ENCODE results near the gene SMIM35. TPM values are rescaled to one million over a fixed set of nuclear protein-coding genes. Genes with fewer than 3 reads are reported as not detected.
"Not testable (repeated sequence)": the region's sequence is repeated elsewhere in the genome, so short reads cannot be mapped to it uniquely, and the experiment has no call there.

Gene SMIM35
- total RNA-seq, 4 donors from 2014 or later = not detected

- Histone ChIP-seq H3K4me1 (no peaks in the 10 kb centered on the region), H3K9me3 (no peaks in the 10 kb centered on the region), H3K36me3 (no peaks in the 10 kb centered on the region), H3K4me3 (no peak overlapping the region), H3K27me3 (no peaks in the 10 kb centered on the region), H3K27ac (no peak overlapping the region)
- WGBS = 94% methylated on average over 8 of the region's 8 CpGs
- TF ChIP-seq EP300 (IDR thresholded peaks at IDR 0.05) (no peak), POLR2A (IDR thresholded peaks at IDR 0.05) (no peak), CTCF (IDR thresholded peaks at IDR 0.05) (no peak), POLR2AphosphoS5 (IDR thresholded peaks at IDR 0.05) (no peak)
- no peak for DNase-seq (ENCODE audit: low spot score in 2 of 2)
Measured at GRCh38 chr11:118067006-118067405, 19.8 kb downstream of the SMIM35 start.

GRCh38 chr11:118065384-118065783, 21.4 kb downstream of the SMIM35 start:
- 68% methylated on average over 3 of the region's 3 CpGs for WGBS
- Histone ChIP-seq H3K36me3 (no peaks in the 10 kb centered on the region), H3K27ac (no peak overlapping the region), H3K4me1 (peaks cover 8% of the 10 kb centered on the region), H3K4me3 (no peak overlapping the region), H3K27me3 (no peaks in the 10 kb centered on the region), H3K9me3 (no peaks in the 10 kb centered on the region)
- TF ChIP-seq CTCF (IDR thresholded peaks at IDR 0.05) (no peak), POLR2A (IDR thresholded peaks at IDR 0.05) (no peak)
- DNase-seq (ENCODE audit: low spot score in 2 of 2) = peak in 1 of 2 donors; percentile 2

GRCh38 chr11:118064956-118065355, 21.8 kb downstream of the SMIM35 start:
- Histone ChIP-seq H3K27me3 (no peaks in the 10 kb centered on the region), H3K4me1 (peaks cover 10% of the 10 kb centered on the region), H3K36me3 (no peaks in the 10 kb centered on the region), H3K27ac (no peak overlapping the region), H3K4me3 (no peak overlapping the region), H3K9me3 (no peaks in the 10 kb centered on the region)
- peak in 1 of 2 donors; percentile 39 for DNase-seq (ENCODE audit: low spot score in 2 of 2)
- no peak for TF ChIP-seq POLR2A (IDR thresholded peaks at IDR 0.05)
- 70% methylated on average over 9 of the region's 9 CpGs for WGBS

GRCh38 chr11:118062631-118063030, 24.1 kb downstream of the SMIM35 start:
- DNase-seq (ENCODE audit: low spot score in 2 of 2) = peak in 1 of 2 donors; percentile 22
- not testable (repeated sequence) for H3K9me3 ChIP-seq, H3K27ac ChIP-seq, H3K27me3 ChIP-seq, H3K36me3 ChIP-seq, H3K4me3 ChIP-seq
- WGBS = 96% methylated on average over 5 of the region's 5 CpGs
- peaks cover 18% of the 10 kb centered on the region for H3K4me1 ChIP-seq

GRCh38 chr11:118062181-118062580, 24.6 kb downstream of the SMIM35 start:
- H3K9me3 ChIP-seq, H3K27me3 ChIP-seq, H3K4me3 ChIP-seq, H3K27ac ChIP-seq, H3K36me3 ChIP-seq: not testable (repeated sequence)
- 99% methylated on average over 4 of the region's 5 CpGs for WGBS
- peaks cover 18% of the 10 kb centered on the region for H3K4me1 ChIP-seq
- DNase-seq (ENCODE audit: low spot score in 2 of 2) = peak; percentile 9 to 45

GRCh38 chr11:118061586-118062125, 25.1 kb downstream of the SMIM35 start:
- no peaks in the 10 kb centered on the region for H3K9me3 ChIP-seq
- 92% methylated on average over 6 of the region's 6 CpGs for WGBS
- H3K27me3 ChIP-seq = no peaks in the 10 kb centered on the region
- TF ChIP-seq EP300 (IDR thresholded peaks at IDR 0.05) (no peak), CTCF (IDR thresholded peaks at IDR 0.05) (no peak), POLR2A (IDR thresholded peaks at IDR 0.05) (no peak), POLR2AphosphoS5 (IDR thresholded peaks at IDR 0.05) (no peak)
- no peaks in the 10 kb centered on the region for H3K36me3 ChIP-seq
- H3K4me3 ChIP-seq = no peak overlapping the region
- H3K4me1 ChIP-seq = peaks cover 18% of the 10 kb centered on the region
- no peak overlapping the region for H3K27ac ChIP-seq
- peak; percentile 10 to 53 for DNase-seq (ENCODE audit: low spot score in 2 of 2)

- peak; percentile 61 to 74 for DNase-seq (ENCODE audit: low spot score in 2 of 2)
- Histone ChIP-seq H3K36me3 (no peaks in the 10 kb centered on the region), H3K4me3 (no peak overlapping the region), H3K27ac (no peak overlapping the region), H3K4me1 (peaks cover 18% of the 10 kb centered on the region), H3K27me3 (no peaks in the 10 kb centered on the region), H3K9me3 (no peaks in the 10 kb centered on the region)
- 30% methylated on average over 7 of the region's 7 CpGs for WGBS
- TF ChIP-seq EP300 (IDR thresholded peaks at IDR 0.05) (no peak), POLR2A (IDR thresholded peaks at IDR 0.05) (no peak), POLR2AphosphoS5 (IDR thresholded peaks at IDR 0.05) (no peak), CTCF (IDR thresholded peaks at IDR 0.05) (no peak)
Measured at GRCh38 chr11:118060869-118061268, 25.9 kb downstream of the SMIM35 start.
